Vagina (tissue), 2 donors: ENCODE results near the gene PRKCE. TPM values are rescaled to one million over a fixed set of nuclear protein-coding genes. Genes with fewer than 3 reads are reported as not detected.
"Not testable (repeated sequence)": the region's sequence is repeated elsewhere in the genome, so short reads cannot be mapped to it uniquely, and the experiment has no call there.

ENCODE experiments used
- DNase-seq, 2 donors: peaks; one replicate each; pipeline ENCODE4 v3.0.0-alpha.2; 2017; ENCODE audit errors: extremely low spot score in 2 of 2
- H3K27ac ChIP-seq: fragments of 200-600 bp; sonication (generic); one replicate; pipeline ENCODE4 v1.5.1; 2019
- H3K27me3 ChIP-seq: fragments of 200-600 bp; sonication (generic); one replicate; pipeline ENCODE4 v1.5.1; 2019
- H3K36me3 ChIP-seq, 2 donors: fragments of 200-600 bp; sonication (generic); one replicate each; pipeline ENCODE4 v1.5.1; 2017 to 2019
- H3K4me1 ChIP-seq: fragments of 200-600 bp; sonication (generic); one replicate; pipeline ENCODE4 v1.5.1; 2019
- H3K4me3 ChIP-seq, 2 donors: fragments of 200-600 bp; sonication (generic); 1 replicate in 1 of 2; 2 replicates in 1 of 2; pipeline ENCODE4 v1.5.1; 2016 to 2019
- H3K9me3 ChIP-seq: fragments of 200-600 bp; sonication (generic); one replicate; pipeline ENCODE4 v1.5.1; 2019
- POLR2A ChIP-seq, 2 donors: fragments of 450-650 bp; IDR thresholded peaks; one replicate each; pipeline ENCODE4 v1.6.1; 2017; ENCODE audit warnings: antibody characterized with exemption in 2 of 2, mild to moderate bottlenecking in 2 of 2, moderate library complexity in 2 of 2
- POLR2AphosphoS5 ChIP-seq, 2 donors: sonication (generic); formaldehyde crosslinking; IDR thresholded peaks; one replicate each; pipeline ENCODE4 v1.9.0; 2017; ENCODE audit warnings: antibody characterized with exemption in 2 of 2, mild to moderate bottlenecking in 2 of 2, low read depth in 1 of 2; ENCODE audit not compliant: insufficient read depth in 1 of 2
- intact Hi-C: fragments of 100-400 bp; cut with DNase I; formaldehyde crosslinking; loops from one replicate; pipeline ENCODE4 v1.15.1; 2023
- total RNA-seq: library from RNA; depleted of rRNA; stranded (reverse); fragments of >200 nt; gene quantifications from one replicate; pipeline ENCODE4 v1.2.3, GENCODE V29; 2016
- TF ChIP-seq, protein P1 (sequence below), 3 experiments: fragments of 450-650 bp in 2 of 3; fragments of 200-600 bp in 1 of 3; sonication (generic) in 1 of 3; IDR thresholded peaks; one replicate each; pipeline ENCODE4 v1.5.1; 2017 to 2019; ENCODE audit warnings: antibody characterized with exemption in 3 of 3, mild to moderate bottlenecking in 2 of 3, moderate library complexity in 2 of 3

The PRKCE gene
- total RNA-seq, 1 donor from 2014 or later, result 11.8 TPM

DNA sequence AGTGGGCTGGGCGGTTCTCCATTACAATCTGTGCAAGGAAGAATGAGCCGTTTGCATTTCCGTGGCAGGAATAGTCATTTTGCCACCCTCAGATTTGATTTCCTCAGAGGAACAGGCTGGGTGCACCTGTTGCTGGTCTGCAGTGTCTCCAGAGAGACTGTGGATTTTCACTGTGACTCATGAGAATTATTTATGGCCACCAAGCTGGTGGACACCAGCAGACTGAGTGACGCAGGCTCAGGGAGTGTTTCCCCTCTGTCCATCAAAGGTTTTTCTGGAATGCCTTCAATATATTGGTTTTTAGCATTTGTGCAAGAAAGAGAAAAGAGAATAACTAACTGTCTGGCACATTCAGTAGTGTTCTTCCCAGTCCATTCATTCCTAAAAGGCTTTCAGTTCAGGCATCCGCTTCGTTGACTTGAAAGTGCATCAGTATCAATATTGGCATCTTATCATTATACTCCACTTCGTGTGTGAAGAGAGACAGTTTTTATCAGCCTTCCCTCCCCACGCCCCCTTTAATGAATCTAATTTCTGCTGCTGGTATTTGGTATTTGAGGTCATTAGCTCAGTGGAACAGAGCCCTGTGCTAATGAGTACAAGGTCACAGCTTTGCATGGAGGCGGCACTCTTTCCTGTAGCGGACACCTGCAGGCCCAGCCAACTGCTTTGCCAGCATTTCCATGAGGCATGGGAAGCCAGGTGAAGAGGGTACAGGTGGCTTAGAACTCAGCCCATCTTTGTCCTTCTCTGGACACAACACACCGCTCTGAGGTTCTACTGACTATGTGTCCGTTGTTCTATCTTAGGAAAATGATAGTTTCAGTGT, 39.9 kb downstream of the PRKCE start:
- Histone ChIP-seq H3K4me3 (no peak overlapping the region), H3K27me3 (no peaks in the 10 kb centered on the region), H3K36me3 (no peaks in the 10 kb centered on the region), H3K27ac (no peak overlapping the region), H3K9me3 (no peaks in the 10 kb centered on the region), H3K4me1 (peaks cover 8% of the 10 kb centered on the region)
- no peak for TF ChIP-seq POLR2AphosphoS5 (IDR thresholded peaks at IDR 0.05; ENCODE audit: insufficient read depth in 1 of 2, low read depth in 1 of 2)
- TF ChIP-seq POLR2A (IDR thresholded peaks at IDR 0.05), result no peak
- TF ChIP-seq, protein P1, sequence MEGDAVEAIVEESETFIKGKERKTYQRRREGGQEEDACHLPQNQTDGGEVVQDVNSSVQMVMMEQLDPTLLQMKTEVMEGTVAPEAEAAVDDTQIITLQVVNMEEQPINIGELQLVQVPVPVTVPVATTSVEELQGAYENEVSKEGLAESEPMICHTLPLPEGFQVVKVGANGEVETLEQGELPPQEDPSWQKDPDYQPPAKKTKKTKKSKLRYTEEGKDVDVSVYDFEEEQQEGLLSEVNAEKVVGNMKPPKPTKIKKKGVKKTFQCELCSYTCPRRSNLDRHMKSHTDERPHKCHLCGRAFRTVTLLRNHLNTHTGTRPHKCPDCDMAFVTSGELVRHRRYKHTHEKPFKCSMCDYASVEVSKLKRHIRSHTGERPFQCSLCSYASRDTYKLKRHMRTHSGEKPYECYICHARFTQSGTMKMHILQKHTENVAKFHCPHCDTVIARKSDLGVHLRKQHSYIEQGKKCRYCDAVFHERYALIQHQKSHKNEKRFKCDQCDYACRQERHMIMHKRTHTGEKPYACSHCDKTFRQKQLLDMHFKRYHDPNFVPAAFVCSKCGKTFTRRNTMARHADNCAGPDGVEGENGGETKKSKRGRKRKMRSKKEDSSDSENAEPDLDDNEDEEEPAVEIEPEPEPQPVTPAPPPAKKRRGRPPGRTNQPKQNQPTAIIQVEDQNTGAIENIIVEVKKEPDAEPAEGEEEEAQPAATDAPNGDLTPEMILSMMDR (IDR thresholded peaks at IDR 0.05), result no peak
- intact Hi-C loops, result no loop called here
- no peak for DNase-seq

GRCh38 chr2:45692566-45692965, 41.1 kb downstream of the PRKCE start:
- H3K27ac ChIP-seq, result no peak overlapping the region
- intact Hi-C loops, result no loop called here
- TF ChIP-seq POLR2AphosphoS5 (IDR thresholded peaks at IDR 0.05; ENCODE audit: insufficient read depth in 1 of 2, low read depth in 1 of 2), result no peak
- TF ChIP-seq, protein P1 (IDR thresholded peaks at IDR 0.05), result no peak
- no peak for TF ChIP-seq POLR2A (IDR thresholded peaks at IDR 0.05)
- H3K27me3 ChIP-seq, result no peaks in the 10 kb centered on the region
- H3K36me3 ChIP-seq, result no peaks in the 10 kb centered on the region
- H3K4me3 ChIP-seq, result no peak overlapping the region
- H3K4me1 ChIP-seq, result peaks cover 8% of the 10 kb centered on the region
- no peak for DNase-seq
- no peaks in the 10 kb centered on the region for H3K9me3 ChIP-seq

DNA sequence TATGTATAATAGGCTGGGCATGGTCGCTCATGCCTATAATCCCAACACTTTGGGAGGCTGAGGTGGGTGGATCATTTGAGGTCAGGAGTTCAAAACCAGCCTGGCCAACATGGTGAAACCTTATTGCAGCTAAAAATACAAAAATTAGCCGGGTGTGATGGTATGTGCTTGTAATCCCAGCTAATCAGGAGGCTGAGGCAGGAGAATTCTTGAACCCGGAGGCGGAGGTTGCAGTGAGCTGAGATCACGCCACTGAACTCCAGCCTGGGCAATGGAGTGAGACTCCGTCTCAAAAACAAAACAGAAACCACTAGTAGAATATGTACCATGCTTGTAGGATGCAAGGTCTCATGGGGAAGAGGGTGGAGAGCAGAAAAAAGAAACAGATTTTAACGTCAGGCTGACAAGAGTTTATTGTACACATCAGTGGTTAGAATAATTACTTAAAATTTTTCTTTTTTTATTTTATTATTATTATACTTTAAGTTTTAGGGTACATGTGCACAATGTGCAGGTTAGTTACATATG, 44.1 kb downstream of the PRKCE start:
- intact Hi-C loops, H3K4me1 ChIP-seq, H3K4me3 ChIP-seq, DNase-seq, H3K9me3 ChIP-seq, H3K27ac ChIP-seq, H3K36me3 ChIP-seq, H3K27me3 ChIP-seq: not testable (repeated sequence)

DNA sequence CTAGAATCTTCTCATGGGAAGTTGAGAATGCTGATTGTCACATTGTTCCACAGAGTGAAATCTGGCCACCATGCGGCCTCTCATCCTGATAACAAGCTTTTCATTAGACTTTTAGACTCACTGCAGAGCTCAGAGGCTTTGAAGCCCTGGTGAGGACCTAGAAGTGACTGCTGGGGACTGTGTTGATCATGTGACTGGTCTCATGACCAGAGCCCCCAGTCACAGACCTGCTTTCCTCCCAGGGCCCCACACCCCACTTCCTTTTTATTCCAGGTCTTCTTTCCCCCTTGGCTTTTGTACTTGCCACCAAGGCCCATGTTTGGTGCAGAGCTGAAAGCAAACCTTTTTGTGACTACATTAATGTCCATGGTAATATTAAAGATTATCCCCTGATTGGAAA, 45.2 kb downstream of the PRKCE start:
- intact Hi-C loops, result no loop called here
- Histone ChIP-seq H3K4me1 (peaks cover 5% of the 10 kb centered on the region), H3K27me3 (no peaks in the 10 kb centered on the region), H3K36me3 (no peaks in the 10 kb centered on the region), H3K9me3 (no peaks in the 10 kb centered on the region), H3K4me3 (no peak overlapping the region), H3K27ac (no peak overlapping the region)
- TF ChIP-seq POLR2A (IDR thresholded peaks at IDR 0.05), result no peak
- TF ChIP-seq, protein P1 (IDR thresholded peaks at IDR 0.05), result no peak
- TF ChIP-seq POLR2AphosphoS5 (IDR thresholded peaks at IDR 0.05; ENCODE audit: insufficient read depth in 1 of 2, low read depth in 1 of 2), result no peak
- DNase-seq, result no peak

DNA sequence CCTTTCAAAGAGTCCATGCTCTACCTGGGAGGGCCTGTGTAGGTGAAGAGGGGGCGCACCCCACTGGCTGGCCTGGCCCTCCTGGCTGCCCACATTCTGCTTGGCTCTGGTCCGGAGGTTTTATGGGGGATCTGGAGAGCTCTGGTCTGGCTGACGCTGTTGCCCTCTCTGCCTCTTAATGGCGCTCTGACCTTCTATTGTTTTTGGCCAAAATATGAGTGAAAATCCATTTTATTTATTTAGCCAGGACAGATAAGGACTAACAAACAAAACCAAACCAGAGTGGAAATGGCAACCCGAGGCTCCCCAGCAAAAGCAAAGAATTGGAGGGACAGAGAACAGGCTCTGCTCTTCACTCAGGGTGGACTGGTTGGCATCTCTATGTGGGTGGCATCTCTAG, 45.7 kb downstream of the PRKCE start:
- no peak overlapping the region for H3K4me3 ChIP-seq
- no peaks in the 10 kb centered on the region for H3K36me3 ChIP-seq
- H3K4me1 ChIP-seq, result peaks cover 5% of the 10 kb centered on the region
- H3K27ac ChIP-seq, result no peak overlapping the region
- no peaks in the 10 kb centered on the region for H3K27me3 ChIP-seq
- no peaks in the 10 kb centered on the region for H3K9me3 ChIP-seq
- intact Hi-C loops, result no loop called here
- TF ChIP-seq POLR2AphosphoS5 (IDR thresholded peaks at IDR 0.05; ENCODE audit: insufficient read depth in 1 of 2, low read depth in 1 of 2) (no peak), POLR2A (IDR thresholded peaks at IDR 0.05) (no peak)
- TF ChIP-seq, protein P1 (IDR thresholded peaks at IDR 0.05), result no peak
- no peak for DNase-seq
